Diencephalon (tissue), 1 donor: Measurements from ENCODE around the gene CNKSR3. TPM values are rescaled to one million over a fixed set of nuclear protein-coding genes. Genes with fewer than 3 reads are reported as not detected.

Source experiments
- small RNA-seq: library from RNA; depleted of rRNA; stranded (forward); fragments of <200 nt; gene quantifications from one replicate; pipeline ENCODE3, GENCODE V24; 2014
- total RNA-seq: library from RNA; depleted of rRNA; stranded (reverse); fragments of >200 nt; gene quantifications from one replicate; pipeline ENCODE4 v1.2.3, GENCODE V29; 2014

The CNKSR3 gene
- total RNA-seq, result 4.2 TPM

GRCh38 chr6:154510144-154510905, at the start of gene CNKSR3:
Gene CNKSR3 (minus strand): TSS chr6:154510685. CDS start chr6:154510114, 571 bp downstream.

GRCh38 chr6:154356690-154357089, 153.8 kb downstream of the CNKSR3 start, which contains the start of gene IPCEF1:
Gene IPCEF1 (minus strand): TSS chr6:154356803. CDS start chr6:154265947, 90,856 bp downstream.

Small RNAs within 50 kb of the gene (small RNA-seq; reads per million reads assigned to genes)
- gene AL357075.2, result not detected

Other genes starting within 250 kb of the CNKSR3 start
- 13.6 TPM for gene IPCEF1, start 153.9 kb downstream of the CNKSR3 start, total RNA-seq
- 92.0 TPM for gene SCAF8, start 222.7 kb upstream of the CNKSR3 start, total RNA-seq